CD14-positive monocyte (primary cell): ENCODE results near the gene IBSP. TPM values are rescaled to one million over a fixed set of nuclear protein-coding genes. Genes with fewer than 3 reads are reported as not detected.

Experiments used
- DNase-seq, 3 donors: peaks; one replicate each; pipeline ENCODE4 v3.0.0-alpha.2; 2011 to 2022
- H2AFZ ChIP-seq: 2 replicates; pipeline ENCODE4 v1.6.0; 2012; ENCODE audit warnings: mild to moderate bottlenecking, low read depth, low read length, inconsistent platforms; ENCODE audit not compliant: insufficient read depth, poor library complexity, severe bottlenecking
- H3K27ac ChIP-seq, 2 donors: 1 replicate in 1 of 2; 2 replicates in 1 of 2; pipeline ENCODE4 v1.5.1; 2012 to 2013; ENCODE audit warnings: low read length in 2 of 2, control low read depth in 1 of 2, inconsistent platforms in 1 of 2, low read depth in 1 of 2, mild to moderate bottlenecking in 1 of 2
- H3K27me3 ChIP-seq, 2 donors: one replicate each; pipeline versions ENCODE4 v1.6.0 to v1.6.1; 2011 to 2013; ENCODE audit warnings: low read length in 2 of 2; ENCODE audit not compliant: control insufficient read depth in 2 of 2, insufficient read depth in 2 of 2
- H3K36me3 ChIP-seq, 2 donors: replicated peaks in 1 of 2; 1 replicate in 1 of 2; 2 replicates in 1 of 2; pipeline versions ENCODE4 v1.5.1 to v1.6.1; 2012 to 2013; ENCODE audit warnings: low read length in 2 of 2, control low read depth in 1 of 2, inconsistent platforms in 1 of 2, mild to moderate bottlenecking in 1 of 2; ENCODE audit not compliant: insufficient read depth in 2 of 2, control insufficient read depth in 1 of 2
- H3K4me1 ChIP-seq, 2 donors: 1 replicate in 1 of 2; 2 replicates in 1 of 2; pipeline versions ENCODE4 v1.5.1 to v1.6.1; 2012 to 2013; ENCODE audit warnings: low read length in 2 of 2, control low read depth in 1 of 2, inconsistent platforms in 1 of 2, mild to moderate bottlenecking in 1 of 2, moderate library complexity in 1 of 2; ENCODE audit not compliant: insufficient read depth in 2 of 2, control insufficient read depth in 1 of 2
- H3K4me2 ChIP-seq: replicated peaks from 2 replicates; pipeline ENCODE3; 2012; ENCODE audit warnings: low read length, moderate library complexity, mild to moderate bottlenecking; ENCODE audit not compliant: poor library complexity, severe bottlenecking; ENCODE audit errors: extremely low read depth
- H3K4me3 ChIP-seq, 3 experiments: fragments of 200-600 bp in 1 of 3; sonication (generic) in 1 of 3; replicated peaks in 1 of 3; 1 replicate in 2 of 3; 2 replicates in 1 of 3; pipeline ENCODE4 v1.5.1; 2011 to 2013; ENCODE audit warnings: low read length in 3 of 3, mild to moderate bottlenecking in 3 of 3, control low read depth in 2 of 3, low read depth in 2 of 3, inconsistent platforms in 1 of 3, moderate library complexity in 1 of 3
- H3K79me2 ChIP-seq: 2 replicates; pipeline ENCODE4 v1.6.0; 2012; ENCODE audit warnings: mild to moderate bottlenecking, control low read depth, inconsistent platforms, low read length, moderate library complexity; ENCODE audit not compliant: insufficient read depth
- H3K9ac ChIP-seq: 2 replicates; pipeline ENCODE4 v1.6.0; 2017; ENCODE audit warnings: low read length, mild to moderate bottlenecking; ENCODE audit not compliant: insufficient read depth, poor library complexity, severe bottlenecking
- H3K9me3 ChIP-seq, 2 donors: replicated peaks in 1 of 2; 1 replicate in 1 of 2; 2 replicates in 1 of 2; pipeline versions ENCODE4 v1.5.1 to v1.6.1; 2012 to 2013; ENCODE audit warnings: low read length in 2 of 2, control low read depth in 1 of 2; ENCODE audit not compliant: control insufficient read depth in 1 of 2, insufficient read depth in 1 of 2
- H4K20me1 ChIP-seq: 2 replicates; pipeline ENCODE4 v1.6.0; 2012; ENCODE audit warnings: mild to moderate bottlenecking, low read length, control low read depth, moderate library complexity; ENCODE audit not compliant: insufficient read depth
- H3K27ac Mint-ChIP-seq, 7 donors: one replicate each; pipeline ENCODE4 v1.8.0; 2020; ENCODE audit warnings: mild to moderate bottlenecking in 7 of 7, mixed read lengths in 7 of 7, moderate library complexity in 6 of 7, inconsistent platforms in 2 of 7
- H3K27me3 Mint-ChIP-seq, 3 donors: one replicate each; pipeline ENCODE4 v1.8.0; 2021 to 2022; ENCODE audit warnings: low read depth in 3 of 3, mild to moderate bottlenecking in 3 of 3, mixed read lengths in 3 of 3, moderate library complexity in 3 of 3, inconsistent platforms in 1 of 3
- H3K36me3 Mint-ChIP-seq, 2 donors: one replicate each; pipeline ENCODE4 v1.8.0; 2020; ENCODE audit warnings: mixed read lengths in 2 of 2, inconsistent platforms in 1 of 2, mild to moderate bottlenecking in 1 of 2
- H3K4me1 Mint-ChIP-seq: one replicate; pipeline ENCODE4 v1.8.0; 2020; ENCODE audit warnings: mild to moderate bottlenecking, mixed read lengths
- H3K4me3 Mint-ChIP-seq, 2 donors: one replicate each; pipeline ENCODE4 v1.8.0; 2020; ENCODE audit warnings: mild to moderate bottlenecking in 2 of 2, mixed read lengths in 2 of 2, moderate library complexity in 1 of 2
- H3K9me3 Mint-ChIP-seq, 7 donors: one replicate each; pipeline ENCODE4 v1.8.0; 2020 to 2022; ENCODE audit warnings: mixed read lengths in 7 of 7, mild to moderate bottlenecking in 6 of 7, moderate library complexity in 6 of 7, inconsistent platforms in 2 of 7
- CTCF ChIP-seq: fragments of 200-600 bp; IDR thresholded peaks from one replicate; pipeline ENCODE4 v1.8.0; 2022; ENCODE audit warnings: antibody characterized with exemption, mild to moderate bottlenecking
- WGBS: methylation state at CpG from one replicate; pipeline ENCODE4 v1.1.5; 2013; ENCODE audit warnings: missing lambda C conversion rate; ENCODE audit not compliant: insufficient coverage; 5-methylcytosine and 5-hydroxymethylcytosine counted together
- intact Hi-C, 2 donors: fragments of 100-400 bp; cut with micrococcal nuclease; formaldehyde crosslinking; loops; one replicate each; pipeline versions ENCODE4 v1.15.0 to v1.15.1; 2023
- polyA plus RNA-seq, 3 donors: library from polyadenylated mRNA; depleted of rRNA in 1 of 3; unstranded in 2 of 3; stranded (reverse) in 1 of 3; fragments of 300-500 nt in 2 of 3; fragments of >200 nt in 1 of 3; fragmentation: Illumina TruSeq in 2 of 3; gene quantifications; 1 replicate in 2 of 3; 2 replicates in 1 of 3; pipeline ENCODE4 v1.2.3, GENCODE V29; 2012 to 2021

IBSP gene
- polyA plus RNA-seq, 3 donors = not detected

GRCh38 chr4:87819281-87819919 is 20.0 kb downstream of the IBSP start:
- H2AFZ ChIP-seq = no peak overlapping the region
- peaks cover 0 to 3% of the 10 kb centered on the region in 2 donors for H3K9me3 ChIP-seq
- H3K27me3 ChIP-seq = no peaks in the 10 kb centered on the region
- H3K27me3 Mint-ChIP-seq = peaks cover 0 to 4% (median 3%) of the 10 kb centered on the region in 3 donors
- H3K36me3 ChIP-seq = no peaks in the 10 kb centered on the region
- H3K36me3 Mint-ChIP-seq = no peaks in the 10 kb centered on the region
- DNase-seq = no peak
- no peak overlapping the region for H3K4me2 ChIP-seq
- no peaks in the 10 kb centered on the region for H3K4me1 ChIP-seq
- no peaks in the 10 kb centered on the region for H4K20me1 ChIP-seq
- H3K27ac ChIP-seq = no peak overlapping the region
- H3K9ac ChIP-seq = no peak overlapping the region
- H3K9me3 Mint-ChIP-seq = peaks cover 0 to 14% (median 6%) of the 10 kb centered on the region in 7 donors
- no peak overlapping the region for H3K4me3 ChIP-seq
- H3K4me1 Mint-ChIP-seq = no peaks in the 10 kb centered on the region
- TF ChIP-seq CTCF = no peak
- H3K27ac Mint-ChIP-seq = no peak overlapping the region
- 66% methylated on average over 4 of the region's 8 CpGs for WGBS
- intact Hi-C loops = no loop called here
- H3K79me2 ChIP-seq = no peaks in the 10 kb centered on the region
- no peak overlapping the region for H3K4me3 Mint-ChIP-seq

- Histone ChIP-seq H3K27ac (no peak overlapping the region), H4K20me1 (no peaks in the 10 kb centered on the region), H3K4me3 (no peak overlapping the region), H3K9ac (no peak overlapping the region), H3K4me2 (no peak overlapping the region), H3K36me3 (no peaks in the 10 kb centered on the region), H3K79me2 (no peaks in the 10 kb centered on the region), H3K9me3 (peaks cover 0 to 3% of the 10 kb centered on the region in 2 donors), H3K4me1 (no peaks in the 10 kb centered on the region), H3K27me3 (no peaks in the 10 kb centered on the region), H2AFZ (no peak overlapping the region)
- H3K36me3 Mint-ChIP-seq = no peaks in the 10 kb centered on the region
- no peak for DNase-seq
- no peaks in the 10 kb centered on the region for H3K4me1 Mint-ChIP-seq
- no peak for TF ChIP-seq CTCF
- peaks cover 0 to 14% (median 2%) of the 10 kb centered on the region in 7 donors for H3K9me3 Mint-ChIP-seq
- intact Hi-C loops = no loop called here
- H3K27ac Mint-ChIP-seq = no peak overlapping the region
- H3K27me3 Mint-ChIP-seq = peaks cover 0 to 3% (median 0%) of the 10 kb centered on the region in 3 donors
- H3K4me3 Mint-ChIP-seq = no peak overlapping the region
- WGBS = 89% methylated on average over 1 of the region's 4 CpGs
Observed at GRCh38 chr4:87823200-87823599, 23.8 kb downstream of the IBSP start.
